Caco-2 (cell line): ENCODE data around the gene TIAM1. TPM values are rescaled to one million over a fixed set of nuclear protein-coding genes. Genes with fewer than 3 reads are reported as not detected.

ENCODE experiments used
- BruUV-seq: library from RNA; stranded (reverse); fragments of 400-500 nt; replicated peaks from 2 replicates; lab custom pipeline; 2021; lab: Mats Ljungman, UMichigan
- CTCF ChIA-PET: fragments of 300-600 bp; sonication (Branson Sonifier 250); formaldehyde crosslinking; loops from one replicate; lab custom pipeline; 2022; ENCODE audit warnings: antibody characterized with exemption; lab: Charles Lee
- POLR2A ChIA-PET: fragments of 300-600 bp; sonication (Branson Sonifier 250); formaldehyde crosslinking; loops from one replicate; lab custom pipeline; 2022; ENCODE audit warnings: antibody characterized with exemption; lab: Charles Lee
- DNase-seq, 2 experiments: peaks; one replicate each; pipeline versions ENCODE4 v3.0.0 to v3.0.0-alpha.2; 2020 to 2022
- H3K27me3 ChIP-seq: replicated peaks from 2 replicates; pipeline ENCODE4 v1.6.0; 2011; ENCODE audit warnings: low read length; ENCODE audit not compliant: control insufficient read depth, insufficient read depth
- H3K36me3 ChIP-seq: 2 replicates; pipeline ENCODE4 v1.5.1; 2011; ENCODE audit warnings: low read length; ENCODE audit not compliant: control insufficient read depth, insufficient read depth
- H3K4me1 ChIP-seq: fragments of 250-450 bp; sonication (Bioruptor Pico); 2 replicates; pipeline ENCODE4 v1.5.1; 2020; ENCODE audit warnings: mild to moderate bottlenecking
- H3K4me3 ChIP-seq: 2 replicates; pipeline ENCODE4 v1.5.1; 2011; ENCODE audit warnings: low read depth, mild to moderate bottlenecking, control low read depth, low read length
- H3K9me3 ChIP-seq: fragments of 250-450 bp; sonication (Bioruptor Pico); 2 replicates; pipeline ENCODE4 v1.5.1; 2020; ENCODE audit warnings: mild to moderate bottlenecking, moderate library complexity
- H3K27ac Mint-ChIP-seq: one replicate; pipeline ENCODE4 v1.8.0; 2022; ENCODE audit warnings: mixed read lengths; ENCODE audit not compliant: unreplicated experiment
- H3K27me3 Mint-ChIP-seq: one replicate; pipeline ENCODE4 v1.8.0; 2022; ENCODE audit warnings: mixed read lengths; ENCODE audit not compliant: insufficient read depth, unreplicated experiment
- H3K36me3 Mint-ChIP-seq: one replicate; pipeline ENCODE4 v1.8.0; 2022; ENCODE audit warnings: mild to moderate bottlenecking, mixed read lengths; ENCODE audit not compliant: insufficient read depth, unreplicated experiment
- H3K4me1 Mint-ChIP-seq: one replicate; pipeline ENCODE4 v1.8.0; 2022; ENCODE audit warnings: low read depth, mixed read lengths; ENCODE audit not compliant: unreplicated experiment
- H3K4me3 Mint-ChIP-seq: one replicate; pipeline ENCODE4 v1.8.0; 2022; ENCODE audit warnings: mild to moderate bottlenecking, moderate library complexity, mixed read lengths; ENCODE audit not compliant: unreplicated experiment
- H3K9me3 Mint-ChIP-seq: one replicate; pipeline ENCODE4 v1.8.0; 2022; ENCODE audit warnings: mixed read lengths; ENCODE audit not compliant: unreplicated experiment
- intact Hi-C: fragments of 100-400 bp; cut with micrococcal nuclease; formaldehyde crosslinking; loops from one replicate; pipeline ENCODE4 v1.10.0; 2022; ENCODE audit not compliant: unreplicated experiment
- total RNA-seq: library from RNA; stranded (reverse); gene quantifications from 2 replicates; pipeline ENCODE4 v1.2.3, GENCODE V29; 2022
- TF ChIP-seq, protein P1 (sequence below), 2 experiments: fragments of 200-600 bp in 1 of 2; IDR thresholded peaks; 1 replicate in 1 of 2; 2 replicates in 1 of 2; pipeline versions ENCODE4 v1.5.1 to v1.8.0; 2011 to 2022; ENCODE audit warnings: antibody characterized with exemption in 1 of 2, control low read depth in 1 of 2, inconsistent platforms in 1 of 2, low read depth in 1 of 2, low read length in 1 of 2, mild to moderate bottlenecking in 1 of 2, moderate library complexity in 1 of 2; ENCODE audit not compliant: insufficient read depth in 1 of 2, severe bottlenecking in 1 of 2, unreplicated experiment in 1 of 2

Gene TIAM1
- total RNA-seq, 1 experiment from 2014 or later = 5.2 TPM

DNA sequence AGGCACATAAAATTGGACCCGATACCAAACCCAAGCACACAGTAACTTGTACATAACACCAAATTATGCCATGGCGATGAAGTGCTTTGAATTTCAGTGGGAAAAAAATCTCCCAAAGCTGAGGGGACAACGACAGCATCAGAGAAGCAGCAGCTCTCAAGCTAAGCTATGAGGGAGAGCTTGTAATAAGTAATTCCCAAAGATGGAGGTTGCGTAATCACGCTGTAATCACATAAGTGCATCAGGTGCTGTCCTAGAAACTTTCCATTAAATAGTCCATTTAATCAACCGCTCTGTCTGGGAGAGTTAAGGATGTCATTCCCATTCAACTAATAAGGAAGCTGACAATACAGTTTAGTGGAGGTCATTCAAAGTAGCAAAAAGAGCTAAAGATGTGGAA, 268.2 kb downstream of the TIAM1 start:
- H3K9me3 Mint-ChIP-seq = no peaks in the 10 kb centered on the region
- ChIA-PET POLR2A (no interaction called here), CTCF (no interaction called here)
- no peaks in the 10 kb centered on the region for H3K36me3 Mint-ChIP-seq
- no peak for DNase-seq
- no peak overlapping the region for H3K27ac Mint-ChIP-seq
- intact Hi-C loops = no loop called here
- TF ChIP-seq, protein P1, sequence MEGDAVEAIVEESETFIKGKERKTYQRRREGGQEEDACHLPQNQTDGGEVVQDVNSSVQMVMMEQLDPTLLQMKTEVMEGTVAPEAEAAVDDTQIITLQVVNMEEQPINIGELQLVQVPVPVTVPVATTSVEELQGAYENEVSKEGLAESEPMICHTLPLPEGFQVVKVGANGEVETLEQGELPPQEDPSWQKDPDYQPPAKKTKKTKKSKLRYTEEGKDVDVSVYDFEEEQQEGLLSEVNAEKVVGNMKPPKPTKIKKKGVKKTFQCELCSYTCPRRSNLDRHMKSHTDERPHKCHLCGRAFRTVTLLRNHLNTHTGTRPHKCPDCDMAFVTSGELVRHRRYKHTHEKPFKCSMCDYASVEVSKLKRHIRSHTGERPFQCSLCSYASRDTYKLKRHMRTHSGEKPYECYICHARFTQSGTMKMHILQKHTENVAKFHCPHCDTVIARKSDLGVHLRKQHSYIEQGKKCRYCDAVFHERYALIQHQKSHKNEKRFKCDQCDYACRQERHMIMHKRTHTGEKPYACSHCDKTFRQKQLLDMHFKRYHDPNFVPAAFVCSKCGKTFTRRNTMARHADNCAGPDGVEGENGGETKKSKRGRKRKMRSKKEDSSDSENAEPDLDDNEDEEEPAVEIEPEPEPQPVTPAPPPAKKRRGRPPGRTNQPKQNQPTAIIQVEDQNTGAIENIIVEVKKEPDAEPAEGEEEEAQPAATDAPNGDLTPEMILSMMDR (IDR thresholded peaks at IDR 0.05; ENCODE audit: insufficient read depth in 1 of 2, low read depth in 1 of 2, low read length in 1 of 2, severe bottlenecking in 1 of 2, unreplicated experiment in 1 of 2) = no peak
- Histone ChIP-seq H3K4me3 (no peak overlapping the region), H3K9me3 (no peaks in the 10 kb centered on the region), H3K36me3 (no peaks in the 10 kb centered on the region), H3K27me3 (no peaks in the 10 kb centered on the region), H3K4me1 (no peaks in the 10 kb centered on the region)
- no peaks in the 10 kb centered on the region for H3K4me1 Mint-ChIP-seq
- BruUV-seq = no TSS peak
- H3K27me3 Mint-ChIP-seq = peaks cover 3% of the 10 kb centered on the region
- H3K4me3 Mint-ChIP-seq = no peak overlapping the region

DNA sequence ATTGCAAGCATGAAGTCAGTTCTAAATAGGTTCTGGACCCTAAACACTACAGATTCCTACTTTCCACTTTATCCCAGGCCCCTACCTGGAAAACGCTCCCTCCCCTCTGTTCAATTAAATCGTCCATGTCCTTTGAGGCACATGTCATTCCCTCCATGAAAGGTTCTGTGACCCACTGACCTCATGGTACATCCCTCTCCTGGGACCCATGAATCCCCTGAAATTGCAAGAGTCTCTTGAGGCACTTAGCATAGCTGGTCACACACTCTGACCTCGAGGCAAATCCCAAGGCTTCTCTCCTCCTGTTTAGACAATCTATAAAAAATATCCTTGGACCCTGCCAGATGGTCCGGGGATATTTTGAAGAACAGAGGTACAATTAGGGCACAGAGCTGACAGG, 271.5 kb downstream of the TIAM1 start:
- Histone ChIP-seq H3K9me3 (no peaks in the 10 kb centered on the region), H3K4me3 (no peak overlapping the region), H3K27me3 (no peaks in the 10 kb centered on the region), H3K4me1 (no peaks in the 10 kb centered on the region), H3K36me3 (no peaks in the 10 kb centered on the region)
- no TSS peak for BruUV-seq
- POLR2A ChIA-PET = no interaction called here
- Mint-ChIP-seq H3K36me3 (no peaks in the 10 kb centered on the region), H3K4me3 (no peak overlapping the region), H3K4me1 (no peaks in the 10 kb centered on the region), H3K9me3 (no peaks in the 10 kb centered on the region), H3K27ac (no peak overlapping the region), H3K27me3 (peaks cover 4% of the 10 kb centered on the region)
- intact Hi-C loops = loop anchor here (5.0 kb wide), 1 partner anchor 565 kb away; no protein-coding TSS in a partner anchor
- CTCF ChIA-PET = no interaction called here
- TF ChIP-seq, protein P1 (IDR thresholded peaks at IDR 0.05; ENCODE audit: insufficient read depth in 1 of 2, low read depth in 1 of 2, low read length in 1 of 2, severe bottlenecking in 1 of 2, unreplicated experiment in 1 of 2) = no peak
- DNase-seq = no peak
